ENCODE measurements around the gene ICA1L.
"Not testable (repeated sequence)": the region's sequence is repeated elsewhere in the genome, so short reads cannot be mapped to it uniquely, and the experiment has no call there.

ICA1L gene

DNA sequence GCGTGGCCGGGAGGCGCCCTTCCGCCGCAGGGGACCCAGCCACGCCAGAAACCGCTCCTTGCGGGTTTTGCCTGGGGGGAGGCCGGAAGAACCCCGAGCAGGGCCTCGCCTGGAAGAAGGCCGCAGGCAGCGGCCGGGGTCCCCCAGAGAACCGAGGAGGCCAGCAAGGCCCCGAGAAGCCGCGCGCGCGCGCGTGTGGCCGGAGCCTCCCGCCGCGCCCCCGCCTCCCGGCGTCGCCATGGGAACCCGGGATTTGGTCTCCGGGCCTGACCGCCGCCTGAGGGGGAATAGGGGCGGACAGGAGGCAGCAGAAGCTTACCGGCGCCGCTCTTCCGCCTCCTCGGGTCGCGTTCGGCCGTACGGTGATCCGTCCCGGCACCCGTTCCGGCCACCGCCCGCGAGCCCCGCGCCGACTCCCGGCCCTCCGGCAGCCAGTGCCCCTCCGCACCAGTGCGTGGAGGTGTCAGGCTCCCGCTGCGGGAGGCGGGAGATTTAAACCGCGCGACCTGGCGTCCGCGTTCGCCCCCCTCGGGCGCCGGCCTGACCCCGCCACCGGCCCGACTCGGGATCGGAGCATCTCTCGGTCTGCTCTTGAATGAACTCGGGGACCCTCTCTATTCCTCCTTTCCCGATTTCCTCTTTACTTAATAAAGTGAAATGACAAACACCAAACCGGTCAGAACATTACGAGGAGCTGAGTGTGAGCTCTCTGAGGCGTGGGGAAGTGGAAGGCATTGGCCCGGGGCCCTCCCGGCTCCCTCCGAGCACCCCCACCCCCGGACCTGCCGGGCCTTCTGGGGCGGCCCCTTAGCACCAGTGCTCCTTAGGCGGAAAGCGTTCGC is at the start of gene ICA1L:
Gene ICA1L (minus strand): TSS at position 467 of the 842 bp plus-strand sequence. CDS start 42,757 bp downstream, outside the sequence.
- peak; percentile 29 for DNase-seq (ENCODE audit: low spot score)

DNA sequence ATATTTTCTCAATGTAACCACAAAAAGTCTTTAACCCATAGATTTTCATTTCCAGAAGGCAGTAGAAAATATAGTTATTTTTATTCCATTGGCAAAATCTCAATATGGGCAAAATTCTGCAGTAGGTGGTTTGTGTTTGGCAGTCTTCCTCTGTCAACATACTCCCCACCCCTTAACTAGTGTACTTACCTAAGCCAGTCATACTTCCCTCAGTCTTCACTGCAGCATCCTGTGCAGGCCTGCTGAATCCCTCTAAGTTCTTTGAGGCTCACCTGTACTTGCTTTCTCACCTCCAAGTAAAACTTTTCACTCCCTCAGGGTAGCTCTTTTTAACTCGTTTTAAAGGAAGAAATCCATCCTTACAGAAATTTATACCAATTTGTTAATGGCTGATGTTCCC is 47.3 kb upstream of the ICA1L start:
- DNase-seq (ENCODE audit: low spot score) = no peak

DNA sequence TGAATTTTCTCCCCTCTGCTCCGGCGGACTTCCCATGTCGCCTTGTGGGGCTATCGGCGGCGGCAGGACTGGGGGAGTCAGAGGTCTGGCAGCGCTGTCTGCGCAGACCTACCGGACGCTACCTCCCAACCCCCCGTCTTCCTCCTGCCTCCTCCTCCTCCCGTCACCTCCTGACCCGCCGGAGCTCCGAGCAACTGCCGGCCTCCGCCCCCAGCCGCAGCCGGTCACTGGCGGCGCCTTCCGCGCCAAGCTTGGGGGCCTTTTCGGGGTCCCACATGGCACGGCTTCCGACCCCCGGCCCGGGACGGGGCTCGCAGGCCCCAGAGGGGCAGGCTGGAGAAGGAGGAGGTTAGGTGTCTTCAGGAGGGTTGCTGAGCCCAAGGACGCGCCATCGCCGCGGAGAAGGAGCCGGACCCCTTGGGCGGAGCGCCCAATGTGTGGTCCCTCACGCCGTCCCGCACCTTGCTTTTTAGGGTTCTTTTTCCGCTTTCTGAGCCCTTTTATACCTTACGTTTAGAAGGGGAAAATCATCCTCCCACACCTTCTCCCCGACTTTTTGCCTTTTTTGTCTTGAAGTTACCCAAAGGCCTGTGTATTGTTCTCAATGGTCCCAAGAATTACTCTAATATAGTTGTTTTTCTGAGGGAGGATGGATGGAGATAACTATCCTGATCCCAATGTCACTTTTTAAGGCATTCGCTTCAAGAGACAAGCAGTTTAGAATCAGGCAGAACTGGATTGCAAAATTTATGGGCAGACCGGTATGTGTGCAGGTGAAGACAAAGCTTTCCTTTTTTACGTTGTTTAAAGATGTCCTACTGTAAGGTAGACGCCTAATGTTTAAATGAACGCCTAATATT is 41.0 kb upstream of the ICA1L start:
- peak; percentile 20 for DNase-seq (ENCODE audit: low spot score)

DNA sequence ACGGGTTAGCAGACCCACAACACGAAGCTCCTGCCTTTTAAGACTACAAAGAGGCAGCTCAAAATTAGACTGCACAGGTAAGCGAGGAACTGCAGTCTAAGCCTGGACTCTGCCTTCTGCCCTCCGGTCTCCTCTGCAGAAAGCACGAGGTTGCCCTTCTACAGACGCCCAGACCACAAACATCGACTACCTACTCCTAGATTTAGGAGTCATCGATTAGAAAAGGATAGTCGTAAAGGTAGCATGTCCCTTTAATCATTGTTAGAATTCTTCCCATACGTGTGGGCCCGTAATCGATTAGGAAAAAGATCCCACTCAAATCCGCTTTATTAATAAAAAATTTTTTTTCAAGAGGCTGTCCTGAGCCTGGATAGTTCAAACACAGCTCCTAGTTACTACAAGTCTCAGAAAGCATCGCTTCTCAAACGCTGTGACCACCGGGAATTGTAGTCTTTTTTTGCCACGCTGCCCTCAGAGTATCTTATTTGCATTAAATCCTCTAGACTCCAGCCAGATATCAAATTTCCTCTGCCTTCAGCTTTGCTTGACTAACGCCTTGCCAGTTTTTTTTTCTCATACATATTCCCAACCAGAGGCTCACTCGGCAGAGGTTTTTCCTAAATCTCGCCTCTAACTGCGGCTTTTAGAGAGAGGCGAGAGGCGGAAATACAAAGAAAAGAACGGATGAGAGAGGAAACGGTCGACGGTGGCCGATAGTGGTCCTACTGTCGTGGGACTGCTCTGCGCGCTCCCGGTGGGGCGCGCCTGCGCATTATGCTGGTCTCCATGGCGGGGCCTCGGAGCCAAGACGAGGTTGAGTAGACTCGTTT is 40.2 kb upstream of the ICA1L start, which contains the start of the genes CARF and WDR12:
Gene CARF (plus strand): TSS at position 764 of the 830 bp plus-strand sequence. CDS start 29,628 bp downstream, outside the sequence.
Gene WDR12 (minus strand): TSS at position 162 of the 830 bp plus-strand sequence. CDS start 197 bp downstream, outside the sequence.
- DNase-seq (ENCODE audit: low spot score) = peak; percentile 99

DNA sequence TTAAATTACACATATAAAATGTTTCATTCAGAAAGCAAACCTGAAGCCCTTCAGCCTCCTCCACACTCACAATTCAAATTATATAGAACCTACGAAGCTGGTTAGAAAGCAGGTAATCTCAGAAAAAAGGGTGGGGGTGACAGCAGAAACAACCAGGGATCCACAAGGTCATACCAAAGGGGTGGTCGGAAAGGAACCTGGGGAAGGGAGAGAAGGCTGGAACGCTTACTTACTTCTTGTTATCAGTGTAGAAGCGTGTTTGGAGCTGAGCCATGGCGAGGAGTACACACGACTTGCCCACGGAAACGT is 39.6 kb upstream of the ICA1L start:
- no peak for DNase-seq (ENCODE audit: low spot score)

DNA sequence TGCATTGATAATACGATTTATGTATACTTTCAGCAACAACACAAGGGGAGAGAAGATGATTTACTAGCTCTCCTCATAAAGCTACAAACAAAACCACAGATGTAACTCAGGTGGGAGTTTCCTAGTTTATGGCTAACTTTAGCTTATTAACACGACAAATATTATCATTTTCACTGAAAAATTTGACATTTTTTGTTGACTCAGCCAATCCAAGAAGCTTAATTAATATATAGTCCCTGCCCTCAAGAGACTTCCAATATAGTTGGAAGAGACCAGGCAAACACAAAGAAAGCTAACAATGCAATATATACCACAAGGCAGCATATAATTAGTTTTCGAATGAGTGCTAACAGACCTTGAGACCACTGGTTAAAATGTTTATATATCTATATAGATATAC is 39.1 kb upstream of the ICA1L start:
- no peak for DNase-seq (ENCODE audit: low spot score)

DNA sequence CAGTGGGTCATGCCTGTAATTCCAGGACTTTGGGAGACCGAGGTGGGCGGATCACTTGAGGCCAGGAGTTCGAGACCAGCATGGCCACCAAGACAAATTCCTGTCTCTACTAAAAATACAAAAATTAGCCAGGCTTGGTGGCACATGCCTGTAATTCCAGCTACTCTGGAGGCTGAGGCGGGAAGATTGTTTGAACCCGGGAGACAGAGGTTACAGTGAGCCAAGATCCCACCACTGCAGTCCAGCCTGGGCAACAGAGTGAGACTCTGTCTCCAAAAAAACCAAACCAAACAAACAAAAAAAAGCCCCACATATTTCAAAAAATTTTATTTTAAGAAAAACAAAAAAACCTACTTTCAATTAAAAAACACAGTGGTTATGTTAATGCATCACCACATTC is 38.7 kb upstream of the ICA1L start:
- not testable (repeated sequence) for DNase-seq (ENCODE audit: low spot score)

DNA sequence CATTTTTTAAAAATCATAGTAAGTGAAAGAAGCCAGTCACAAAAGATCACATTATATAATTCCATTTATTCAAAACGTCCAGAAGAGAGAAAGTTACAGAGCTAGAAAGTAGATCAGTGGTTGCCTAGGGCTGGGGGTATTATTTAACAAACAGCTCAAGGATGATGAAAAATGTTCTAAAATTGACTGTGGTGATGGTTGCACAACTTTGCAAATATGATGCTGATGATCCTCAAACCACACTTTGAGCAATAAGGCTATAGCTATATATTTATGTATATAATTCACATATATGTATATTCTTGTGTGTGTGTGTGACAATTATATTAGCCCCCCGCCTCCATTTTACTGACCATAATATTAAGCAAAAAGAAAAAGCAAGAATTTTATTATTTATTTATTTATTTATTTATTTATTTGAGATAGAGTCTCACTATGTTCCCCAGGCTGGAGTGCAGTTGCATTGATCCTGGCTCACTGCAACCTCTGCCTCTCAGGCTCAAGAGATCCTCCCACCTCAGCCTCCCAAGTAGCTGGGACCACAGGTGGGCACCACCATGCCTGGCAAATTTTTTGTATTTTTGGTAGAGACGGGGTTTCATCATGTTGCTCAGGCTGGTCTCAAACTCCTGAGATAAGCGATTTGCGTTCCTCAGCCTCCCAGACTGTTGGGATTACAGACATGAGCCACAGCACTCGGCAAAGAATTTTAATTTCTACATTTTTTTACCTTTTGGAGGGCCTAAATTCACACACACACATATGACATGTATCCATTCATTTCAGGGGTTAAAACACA is 38.0 kb upstream of the ICA1L start:
- DNase-seq (ENCODE audit: low spot score) = no peak

DNA sequence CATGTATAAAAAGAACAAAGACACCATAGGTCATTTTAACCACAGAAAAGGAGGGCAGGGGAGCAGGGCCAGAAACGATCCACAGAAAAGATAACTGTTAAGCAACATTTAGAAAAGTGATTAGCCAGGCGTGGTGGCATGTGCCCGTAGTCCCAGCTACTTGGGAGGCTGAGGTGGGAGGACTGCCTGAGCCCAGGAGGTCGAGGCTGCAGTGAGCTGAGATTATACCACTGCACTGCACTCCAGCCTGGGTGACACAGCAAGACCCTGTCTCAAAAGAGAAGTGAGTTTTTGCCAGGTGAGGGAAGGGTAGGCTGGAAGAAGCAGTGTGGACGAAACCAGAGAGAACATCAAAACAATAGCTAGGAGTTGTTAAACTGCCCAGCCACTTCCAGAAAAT is 36.6 kb upstream of the ICA1L start:
- DNase-seq (ENCODE audit: low spot score) = no peak

DNA sequence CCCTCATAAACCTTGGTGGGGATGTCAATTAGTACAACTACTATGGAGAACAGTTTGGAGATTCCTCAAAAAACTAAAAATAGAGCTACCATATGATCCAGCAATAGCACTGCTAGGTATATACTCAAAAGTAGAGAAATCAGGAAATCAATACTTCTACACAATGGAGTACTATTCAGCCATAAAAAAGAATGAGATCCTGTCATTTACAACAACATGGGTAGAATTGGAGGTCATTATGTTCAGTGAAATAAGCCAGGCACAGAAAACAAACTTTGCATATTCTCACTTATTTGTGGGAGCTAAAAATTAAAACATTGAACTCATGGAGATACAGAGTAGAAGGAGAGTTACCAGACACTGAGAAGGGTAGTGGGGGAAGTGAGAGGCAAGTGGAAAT is 33.9 kb upstream of the ICA1L start:
- DNase-seq (ENCODE audit: low spot score) = not testable (repeated sequence)

DNA sequence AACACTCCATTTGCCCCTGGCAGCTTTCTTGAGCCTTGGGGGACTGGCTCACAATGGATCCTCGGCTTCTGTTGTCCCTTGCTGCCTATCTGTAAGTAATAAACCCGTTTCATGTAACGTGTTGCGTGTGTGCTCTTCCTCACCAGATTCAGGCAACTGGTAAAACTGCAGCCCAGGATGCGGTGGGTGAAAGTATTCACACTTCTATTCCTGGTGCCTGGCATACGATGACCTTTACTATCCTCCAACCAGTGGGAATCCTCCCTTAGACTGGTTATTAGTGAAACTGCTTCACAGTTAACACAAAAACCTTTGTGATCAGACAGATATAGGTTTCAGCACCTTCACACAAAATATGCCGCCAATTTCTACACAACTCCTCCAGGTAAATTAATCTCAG is 13.6 kb upstream of the ICA1L start:
- no peak for DNase-seq (ENCODE audit: low spot score)

DNA sequence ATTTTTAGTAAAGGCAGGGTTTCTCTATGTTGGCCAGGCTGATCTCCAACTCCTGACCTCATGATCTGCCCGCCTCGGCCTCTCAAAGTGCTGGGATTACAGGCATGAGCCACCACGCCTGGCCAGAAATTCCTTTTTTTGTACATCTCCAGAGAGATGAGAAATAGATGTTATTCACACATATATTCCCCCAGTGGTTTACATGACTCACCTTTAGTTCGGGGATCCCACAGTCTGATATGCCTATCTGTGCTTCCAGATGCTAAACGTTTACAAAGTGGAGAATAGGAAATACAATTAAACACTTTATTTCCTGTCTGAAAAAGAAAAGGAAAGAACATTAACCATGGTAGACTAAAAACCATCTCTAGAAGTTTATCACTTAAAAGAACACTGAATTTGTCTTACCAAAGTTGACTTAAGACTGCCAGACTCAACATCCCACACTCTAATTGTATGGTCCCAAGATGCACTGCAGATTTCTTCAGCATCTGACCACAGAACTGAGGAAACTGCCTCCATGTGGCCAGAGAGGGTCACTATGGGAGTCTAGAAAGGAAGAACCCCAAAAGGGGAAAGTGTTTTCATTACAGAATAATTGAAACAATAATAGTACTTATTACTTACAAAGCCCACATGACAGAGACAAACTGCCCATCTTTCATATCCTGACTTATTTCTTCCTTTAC is 12.6 kb upstream of the ICA1L start:
- DNase-seq (ENCODE audit: low spot score) = no peak

DNA sequence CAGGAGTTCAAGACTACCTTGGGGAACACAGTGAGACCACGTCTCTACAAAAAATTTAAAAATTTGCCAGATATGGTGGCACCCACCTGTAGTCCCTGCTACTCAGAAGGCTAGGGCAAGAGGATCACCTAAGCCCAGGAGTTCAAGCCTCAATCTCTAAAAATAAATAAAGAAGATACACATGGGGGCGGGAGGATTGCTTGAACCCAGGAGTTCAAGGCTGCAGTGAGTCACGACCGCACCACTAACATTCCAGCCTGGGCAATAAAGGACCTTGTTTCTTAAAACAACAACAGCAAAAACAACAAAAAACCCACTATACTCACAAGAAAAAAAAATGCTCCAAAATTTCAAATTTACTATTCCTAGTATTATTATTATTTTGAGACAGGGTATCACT is 10.0 kb upstream of the ICA1L start:
- no peak for DNase-seq (ENCODE audit: low spot score)

DNA sequence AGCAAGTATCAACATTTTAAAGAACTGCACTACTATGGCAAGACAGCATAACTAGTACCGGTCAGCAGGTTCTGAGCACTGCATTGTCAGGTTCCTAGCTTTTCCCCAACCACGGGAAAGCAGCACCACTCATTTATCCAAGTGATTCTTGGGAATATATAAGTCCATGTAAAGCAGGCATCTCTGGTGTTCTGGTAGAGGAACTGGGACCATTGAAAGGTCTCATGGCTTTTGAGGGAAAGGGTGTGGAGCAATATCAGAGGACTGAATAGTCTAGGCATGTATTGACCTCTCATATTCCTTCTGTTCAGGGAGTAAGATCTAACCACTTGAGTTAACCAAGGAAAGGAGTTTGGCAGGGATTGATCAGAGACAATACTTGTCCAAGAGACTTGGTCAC is 6.1 kb upstream of the ICA1L start:
- DNase-seq (ENCODE audit: low spot score) = no peak

DNA sequence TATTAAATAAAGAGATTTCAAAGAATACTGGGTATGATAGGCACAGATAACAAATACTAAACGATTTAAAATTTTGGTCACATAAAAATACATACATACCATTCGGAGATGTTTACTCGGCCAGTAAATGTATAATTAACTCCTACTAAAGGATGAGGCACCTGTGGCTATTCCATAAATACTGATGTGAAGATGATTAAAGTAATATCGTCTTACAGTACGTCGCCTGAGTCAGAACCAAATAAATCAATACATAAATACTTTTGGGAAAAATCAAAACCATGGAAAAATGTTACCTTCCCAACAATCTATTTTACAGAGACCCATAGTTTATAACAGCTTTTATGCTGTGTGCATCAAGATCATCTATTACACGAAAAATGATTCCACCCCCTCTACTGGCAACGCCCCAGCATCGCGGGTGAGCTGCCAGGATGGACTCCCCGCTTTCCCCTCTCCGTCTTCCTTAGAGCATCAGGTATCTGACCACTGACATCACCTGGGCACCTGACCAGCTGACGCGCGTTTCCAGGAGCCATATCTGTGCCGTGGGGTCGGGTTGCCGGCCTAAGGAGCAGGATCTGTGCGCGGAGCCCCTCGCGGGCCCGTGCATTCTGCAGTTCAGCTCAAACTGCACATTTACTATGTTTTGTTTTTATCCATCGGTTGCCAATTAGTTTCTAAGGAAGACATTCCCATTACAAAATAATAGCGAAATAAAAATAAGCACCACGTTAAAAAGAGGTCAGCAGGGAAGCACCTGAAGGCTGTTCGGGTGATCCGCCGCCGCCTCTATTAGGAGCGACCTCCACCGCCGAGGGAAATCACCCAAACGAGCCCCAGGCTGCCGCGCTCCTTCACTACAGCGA is 901 bp downstream of the ICA1L start:
- peak; percentile 40 for DNase-seq (ENCODE audit: low spot score)

DNA sequence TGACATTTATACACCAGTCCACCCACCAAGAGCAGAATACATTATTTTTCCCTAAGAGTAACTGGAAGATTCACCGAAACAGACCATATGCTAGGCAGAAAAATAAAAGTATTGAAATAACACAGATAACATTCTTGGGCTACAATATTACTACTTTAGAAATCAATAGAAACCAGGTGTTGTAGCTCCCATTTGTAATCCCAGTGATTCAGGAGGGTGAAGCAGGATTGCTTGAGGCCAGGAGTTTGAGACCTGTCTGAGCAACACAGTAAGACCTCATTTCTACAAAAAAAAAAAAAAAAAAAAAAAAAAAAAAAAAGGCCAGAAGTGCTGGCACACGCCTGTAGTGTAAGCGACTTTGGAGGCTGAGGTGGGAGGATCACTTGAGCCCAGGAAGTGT is 9.6 kb downstream of the ICA1L start:
- no peak for DNase-seq (ENCODE audit: low spot score)

DNA sequence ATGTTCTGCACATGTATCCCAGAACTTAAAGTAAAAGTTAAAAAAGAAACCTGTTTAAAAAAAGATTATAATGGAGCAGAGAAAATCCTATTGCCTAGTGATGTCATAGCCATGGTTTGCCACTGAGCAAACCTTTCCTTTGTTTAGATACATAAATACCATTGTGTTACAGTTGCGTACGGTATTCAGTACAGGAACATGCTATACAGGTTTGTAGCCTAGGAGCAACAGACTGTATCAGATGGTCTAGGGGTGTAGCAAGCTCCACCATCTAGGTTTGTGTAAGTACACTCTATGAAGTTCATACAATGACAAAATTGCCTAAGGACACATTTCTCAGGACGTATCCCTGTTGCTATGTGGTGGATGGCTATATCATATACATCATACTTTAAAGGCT is 13.0 kb downstream of the ICA1L start:
- no peak for DNase-seq (ENCODE audit: low spot score)

DNA sequence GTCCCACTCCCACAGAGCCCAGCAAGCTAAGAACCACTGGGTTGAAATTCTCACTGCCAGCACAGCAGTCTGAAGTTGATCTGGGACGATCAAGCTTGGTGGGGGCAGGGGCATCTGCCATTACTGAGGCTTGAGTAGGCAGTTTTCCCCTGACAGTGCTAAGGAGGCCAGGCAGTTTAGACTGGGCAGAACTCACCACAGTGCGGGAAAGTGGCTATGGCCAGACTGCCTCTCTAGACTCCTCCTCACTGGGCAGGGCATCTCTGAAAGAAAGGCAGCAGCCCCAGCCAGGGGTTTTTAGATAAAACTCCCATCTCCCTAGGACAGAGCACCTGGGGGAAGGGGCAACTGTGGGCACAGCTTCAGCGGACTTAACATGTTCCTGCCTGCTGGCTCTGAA is 22.2 kb downstream of the ICA1L start:
- not testable (repeated sequence) for DNase-seq (ENCODE audit: low spot score)

DNA sequence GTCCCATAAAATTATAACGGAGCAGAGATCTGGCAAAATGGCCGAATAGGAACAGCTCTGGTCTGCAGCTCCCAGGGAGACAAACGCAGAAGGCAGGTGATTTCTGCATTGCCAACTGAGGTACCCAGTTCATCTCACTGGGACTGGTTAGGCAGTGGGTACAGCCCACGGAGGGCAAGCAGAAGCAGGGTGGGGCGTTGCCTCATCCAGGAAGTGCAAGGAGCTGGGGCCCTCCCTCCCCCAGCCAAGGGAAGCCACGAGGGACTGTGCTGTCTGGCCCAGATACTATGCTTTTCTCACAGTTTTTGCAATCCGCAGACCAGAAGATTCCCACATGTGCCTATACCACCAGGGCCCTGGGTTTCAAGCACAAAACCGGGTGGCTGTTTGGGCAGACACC is 22.8 kb downstream of the ICA1L start:
- DNase-seq (ENCODE audit: low spot score) = no peak

All from pons (tissue), 1 donor.